GM19193 (cell line): ENCODE data around the gene NOLC1.

ENCODE experiments used
- POLR2A ChIP-seq: IDR thresholded peaks from 4 replicates; pipeline ENCODE4 v1.6.1; 2011; ENCODE audit not compliant: insufficient read depth, insufficient read length; ENCODE audit errors: extremely low read depth

Gene NOLC1

DNA sequence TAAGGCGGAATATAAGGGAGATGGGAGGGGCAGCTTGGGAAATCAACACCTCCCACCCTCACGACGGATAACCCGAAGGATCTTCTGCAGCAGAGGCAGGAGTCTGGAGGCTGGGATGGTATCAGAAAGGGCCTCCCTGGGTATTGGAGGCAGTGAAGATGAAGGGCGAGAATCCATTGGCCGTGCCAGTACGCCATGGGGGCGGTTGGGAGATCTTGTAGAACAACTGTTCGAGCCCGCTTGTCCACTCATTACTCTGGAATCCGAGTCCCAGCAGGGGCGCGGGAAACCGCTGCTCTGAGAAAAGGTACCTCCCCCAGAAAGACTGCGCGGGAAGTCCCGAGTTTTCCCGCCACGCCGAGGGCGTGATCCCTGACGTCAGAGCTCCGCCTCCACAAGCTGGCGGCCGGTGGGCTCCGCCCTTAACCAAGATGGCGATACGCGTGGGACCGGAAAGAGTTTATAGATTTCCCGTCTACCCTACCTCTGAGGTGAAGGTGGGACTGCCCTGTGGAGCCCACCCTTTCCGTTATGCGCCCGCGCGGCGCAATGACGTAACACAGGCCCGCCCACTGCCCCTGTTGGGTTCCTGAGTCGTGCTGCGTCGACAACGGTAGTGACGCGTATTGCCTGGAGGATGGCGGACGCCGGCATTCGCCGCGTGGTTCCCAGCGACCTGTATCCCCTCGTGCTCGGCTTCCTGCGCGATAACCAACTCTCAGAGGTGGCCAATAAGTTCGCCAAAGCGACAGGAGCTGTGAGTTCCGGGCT, at the start of gene NOLC1:
NOLC1 (plus strand) TSS at position 616 of the 771 bp plus-strand sequence; CDS start at position 638, 22 bp downstream.
- TF ChIP-seq POLR2A, result peak; percentile 92

DNA sequence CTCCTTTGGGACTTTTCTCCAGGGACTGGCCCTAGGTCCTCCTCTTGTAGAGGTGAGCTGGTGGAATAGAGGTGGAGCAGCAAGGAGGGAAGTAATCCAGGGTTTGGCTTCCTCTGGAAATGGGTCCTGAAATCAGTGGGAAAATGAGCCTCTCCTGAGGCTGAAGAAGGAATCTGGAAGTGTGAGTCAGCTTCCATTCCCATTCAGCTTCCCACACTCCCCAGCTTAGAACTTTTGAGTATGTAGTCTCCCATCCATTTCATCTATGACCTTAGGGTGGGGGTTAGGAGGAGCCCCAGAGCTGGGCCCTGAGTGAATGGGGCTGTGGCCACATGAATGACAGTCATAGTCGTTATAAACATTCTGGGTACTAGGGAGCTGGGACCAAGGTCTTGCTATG, 49.8 kb upstream of the NOLC1 start:
- TF ChIP-seq POLR2A, result no peak

DNA sequence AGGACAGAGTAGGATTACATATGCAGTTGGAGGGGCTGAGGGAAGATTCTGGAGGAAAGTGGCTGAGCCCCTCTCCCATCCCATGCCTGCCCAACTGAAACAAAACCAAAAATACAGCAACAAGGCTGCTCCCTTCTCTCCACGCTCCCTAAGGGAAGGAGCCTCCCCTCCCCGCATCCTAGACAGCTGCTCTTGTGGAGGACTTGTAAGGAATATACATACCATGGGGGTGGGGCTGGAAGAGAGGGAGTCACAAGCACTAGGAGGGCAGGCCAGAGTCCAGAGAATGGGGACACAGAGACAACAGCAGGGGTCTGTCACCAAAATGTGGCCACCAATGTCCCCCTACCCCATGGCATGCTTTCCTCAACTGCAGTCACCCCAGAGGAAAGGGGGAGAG, 45.2 kb upstream of the NOLC1 start:
- TF ChIP-seq POLR2A, result no peak

DNA sequence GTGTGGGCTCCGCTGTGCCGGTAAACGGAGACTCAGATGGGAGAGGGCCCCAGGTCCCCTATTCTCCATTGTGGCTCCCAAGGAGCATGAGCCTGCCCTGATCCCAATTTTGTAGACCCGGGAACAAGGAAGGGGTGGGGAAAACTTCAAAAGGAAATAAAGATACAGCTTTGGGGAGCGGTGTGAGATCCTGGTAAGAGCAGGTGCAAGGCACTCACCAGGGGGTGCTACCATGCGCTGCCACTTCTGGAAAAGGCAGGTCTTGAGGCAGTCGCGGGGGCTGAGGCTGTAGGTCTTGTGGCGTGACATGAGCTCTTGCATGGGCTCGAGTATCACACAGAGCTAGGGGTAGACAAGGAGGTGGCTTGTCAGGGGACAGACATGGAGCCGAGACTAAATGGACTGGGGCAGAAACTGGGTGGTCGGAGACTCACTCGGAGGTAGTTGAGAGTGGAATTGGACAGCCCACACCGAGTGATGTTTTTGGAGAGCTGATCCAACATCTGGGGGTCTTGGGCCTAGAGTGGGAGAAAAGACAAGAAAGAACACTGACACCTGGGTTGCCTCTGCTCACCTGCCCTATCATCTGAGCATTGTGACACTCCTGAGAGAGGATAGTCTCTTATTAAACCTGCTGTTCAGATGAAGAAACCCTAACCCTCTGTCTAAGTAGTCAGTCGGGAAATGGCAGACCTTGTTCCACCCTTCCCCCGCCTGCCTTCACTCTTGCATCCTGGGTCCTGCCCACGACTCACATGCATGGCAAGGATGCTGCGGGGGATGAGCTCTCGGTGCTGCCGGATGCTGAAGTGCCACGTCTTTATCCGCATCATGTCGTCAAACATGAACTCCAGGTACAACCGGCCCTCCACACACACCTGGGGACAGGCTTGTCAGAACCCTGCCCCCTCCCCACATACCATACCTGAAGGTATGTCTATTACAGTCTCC, 42.7 kb upstream of the NOLC1 start:
- no peak for TF ChIP-seq POLR2A

DNA sequence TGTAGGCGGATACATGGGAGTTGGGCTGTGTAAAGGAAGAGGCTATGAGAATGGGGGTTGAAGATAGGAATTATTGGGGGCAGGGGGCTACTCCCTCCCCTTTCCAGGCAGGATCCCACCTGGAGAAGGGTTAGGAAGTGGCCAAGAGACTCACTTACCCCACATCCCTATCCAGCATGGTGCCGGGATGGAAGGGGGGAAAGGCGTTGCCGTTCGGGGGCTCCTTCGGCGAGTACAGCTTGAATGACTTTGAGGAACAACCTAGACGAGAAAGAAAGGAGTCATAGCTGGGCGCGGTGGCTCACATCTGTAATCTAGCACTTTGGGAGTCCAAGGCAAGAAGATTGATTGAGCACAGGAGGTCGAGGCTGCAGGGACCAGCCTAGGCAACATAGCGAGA, 40.9 kb upstream of the NOLC1 start:
- TF ChIP-seq POLR2A, result no peak

DNA sequence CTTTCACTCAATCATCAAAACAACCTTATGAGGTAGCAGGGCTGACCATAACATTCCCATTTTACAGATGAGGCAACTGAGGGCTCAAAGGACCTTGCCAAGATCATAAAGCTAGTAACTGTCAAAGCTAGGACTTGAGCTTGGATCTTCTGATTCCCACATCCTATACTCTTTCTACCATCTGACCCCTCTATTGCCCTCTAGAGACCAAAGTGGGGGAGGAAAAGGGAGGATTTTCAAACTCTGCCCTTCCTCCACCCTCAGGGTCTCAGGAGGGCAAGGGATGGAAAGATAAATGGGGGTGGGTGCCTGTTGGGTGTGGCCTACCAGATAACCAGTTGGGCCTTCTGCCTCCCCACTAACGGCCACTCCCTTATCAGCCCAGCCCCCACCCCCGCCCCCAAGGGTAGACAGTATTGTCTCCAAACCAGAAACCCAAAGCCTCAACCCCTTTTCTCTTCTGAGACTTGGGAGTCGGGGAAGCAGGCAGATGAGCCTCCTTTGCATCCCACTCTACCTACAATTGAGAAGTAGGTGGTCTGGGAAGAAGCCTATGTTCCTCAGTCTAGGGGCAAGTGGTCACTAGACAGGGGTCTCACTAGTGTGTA, 39.9 kb upstream of the NOLC1 start:
- no peak for TF ChIP-seq POLR2A

DNA sequence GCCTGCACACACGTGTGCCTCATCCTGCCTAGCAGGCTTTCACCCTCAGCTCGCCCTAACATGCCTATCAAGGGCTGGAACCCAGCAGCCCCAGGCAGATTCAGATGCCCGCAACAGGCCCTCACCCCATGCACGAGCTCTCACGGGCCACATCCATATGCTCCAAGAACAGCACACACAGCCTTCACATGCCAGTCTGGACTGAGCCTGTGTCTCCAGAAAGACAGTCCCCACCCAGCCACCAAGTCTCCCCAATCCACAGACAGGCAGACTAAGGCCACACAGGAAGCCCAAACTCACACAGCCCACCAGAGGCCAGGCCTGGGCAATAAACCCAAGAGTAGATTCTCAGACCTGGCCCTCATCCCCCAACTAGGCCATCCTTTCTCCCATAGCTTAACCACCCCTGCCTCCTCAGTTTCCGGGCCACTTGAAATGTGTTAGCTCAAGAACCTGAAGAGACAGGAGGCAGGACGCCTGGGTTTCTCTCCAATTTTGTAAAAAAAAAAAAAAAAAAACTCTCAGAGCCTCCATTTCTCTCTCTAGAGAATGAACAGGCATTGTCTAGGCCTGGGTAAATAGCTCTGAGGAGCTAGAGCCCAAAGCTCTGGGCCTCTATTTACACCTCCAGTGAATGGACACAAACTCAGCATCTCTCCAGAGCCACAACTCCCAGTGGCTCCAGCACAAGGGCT, 38.8 kb upstream of the NOLC1 start:
- TF ChIP-seq POLR2A, result no peak

DNA sequence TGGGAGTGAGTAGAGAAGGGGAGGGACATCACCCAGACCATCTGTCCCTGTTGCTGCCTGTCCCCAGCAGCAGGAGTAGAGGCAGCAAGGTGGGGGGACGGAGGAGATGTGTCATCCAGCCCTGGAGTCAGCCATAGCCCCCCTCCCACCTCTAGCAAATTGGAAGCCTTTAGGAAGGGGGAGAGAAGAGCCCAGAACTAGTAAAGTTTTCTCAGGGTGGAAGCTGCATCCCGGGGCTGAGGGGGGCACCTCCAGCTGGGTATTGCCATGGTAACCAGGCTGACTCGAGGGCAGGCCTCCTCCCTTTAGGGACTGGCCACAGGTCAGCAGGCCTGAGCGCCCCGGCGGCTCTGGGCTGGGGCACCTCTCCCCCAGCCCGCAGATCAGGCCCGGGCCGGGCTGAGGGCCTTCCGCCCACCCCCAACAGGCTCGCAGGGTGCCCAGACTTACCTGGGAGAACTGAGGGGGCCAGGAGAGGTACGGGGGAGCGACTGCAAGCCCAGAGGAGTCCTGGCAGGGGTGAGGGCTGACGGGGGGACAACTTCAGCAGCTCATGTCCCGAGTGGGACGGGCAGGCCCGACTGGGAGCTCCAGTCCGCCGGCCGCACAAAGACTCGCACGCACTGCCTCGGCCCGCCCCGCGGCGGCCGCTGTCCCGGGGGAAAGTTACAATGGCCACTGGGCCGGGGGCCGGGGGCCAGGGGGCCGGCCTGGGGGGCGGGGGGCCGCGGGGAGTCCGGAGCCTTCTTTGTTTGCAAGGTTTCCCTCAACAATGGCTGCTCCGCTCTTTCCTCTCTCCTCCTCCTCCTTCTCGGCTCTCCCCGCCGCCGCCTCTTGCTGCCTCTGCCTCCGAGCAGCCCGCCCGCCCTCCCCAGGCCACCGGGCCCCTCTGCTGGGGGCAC, 38.0 kb upstream of the NOLC1 start:
- no peak for TF ChIP-seq POLR2A

DNA sequence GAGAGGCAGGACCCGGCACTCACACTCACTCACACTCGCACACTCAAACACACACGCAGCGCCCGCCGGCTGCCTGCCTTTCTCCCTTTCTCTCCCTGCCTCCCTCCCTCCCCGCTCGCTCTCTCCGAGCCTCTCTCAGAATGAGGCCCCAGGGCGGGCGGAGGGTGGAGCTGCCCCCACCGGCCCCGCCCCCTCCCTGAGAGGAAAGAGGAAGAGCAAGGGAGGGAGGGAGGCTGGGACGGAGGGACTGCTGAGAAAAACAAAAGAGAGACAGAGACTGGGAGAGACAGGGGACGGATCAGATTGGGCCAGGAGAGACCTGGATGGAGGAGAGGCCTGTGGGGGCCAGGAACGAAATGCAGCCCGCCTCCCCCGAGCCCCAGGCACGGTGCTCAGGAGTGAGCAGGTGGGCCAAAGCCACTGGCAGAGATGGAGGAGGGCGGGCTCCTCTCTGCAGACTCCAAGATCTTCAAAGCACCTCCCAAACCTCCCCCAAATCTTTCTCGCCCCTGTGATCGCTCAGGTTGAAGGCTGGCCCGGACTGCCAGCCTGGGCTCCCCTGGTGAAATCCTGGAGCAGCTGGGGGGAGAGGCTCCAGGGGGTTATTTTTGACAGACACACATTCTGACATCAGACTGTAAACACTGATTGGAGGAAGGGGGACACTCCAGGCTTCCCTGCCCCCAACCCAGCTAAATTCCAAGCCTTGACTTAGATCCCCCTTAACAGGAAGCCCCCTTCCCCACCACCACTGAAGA, 37.1 kb upstream of the NOLC1 start:
- peak; percentile 78 for TF ChIP-seq POLR2A

DNA sequence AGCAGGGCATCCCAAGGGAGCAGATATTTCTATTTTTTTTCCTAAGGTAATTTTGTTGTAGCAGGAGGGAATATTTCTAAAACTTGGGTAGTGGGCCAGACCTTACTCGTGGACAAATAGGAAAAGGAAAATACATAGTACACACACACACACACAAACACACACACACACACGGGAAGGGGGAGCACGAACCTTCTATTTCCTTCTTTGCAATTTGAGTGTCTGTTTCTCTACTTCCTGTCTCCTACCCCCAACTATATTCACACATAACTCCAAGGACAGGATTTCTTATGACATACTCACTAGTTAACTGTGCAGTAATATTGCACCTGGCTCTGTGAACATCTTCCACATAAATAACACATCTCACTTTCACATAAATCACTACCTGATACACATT, 36.4 kb upstream of the NOLC1 start:
- TF ChIP-seq POLR2A, result no peak

DNA sequence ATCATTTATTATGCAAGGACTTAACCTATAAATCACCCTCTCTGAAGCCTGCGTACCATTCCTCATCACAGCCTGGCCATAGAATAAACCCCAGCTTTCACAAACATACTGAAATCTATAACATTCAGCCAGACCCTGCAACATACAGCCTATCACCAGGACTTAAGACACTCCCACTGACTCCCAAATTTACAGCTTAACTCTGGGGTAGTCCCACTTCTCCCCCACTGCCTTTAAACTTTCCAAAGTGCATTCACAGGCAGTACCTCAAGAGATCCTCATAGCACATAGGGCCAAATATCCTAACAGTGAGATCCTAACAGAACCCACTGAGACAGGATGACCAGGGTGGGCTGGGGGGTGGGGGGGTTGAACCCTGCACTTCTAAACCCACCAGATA, 35.5 kb upstream of the NOLC1 start:
- no peak for TF ChIP-seq POLR2A

DNA sequence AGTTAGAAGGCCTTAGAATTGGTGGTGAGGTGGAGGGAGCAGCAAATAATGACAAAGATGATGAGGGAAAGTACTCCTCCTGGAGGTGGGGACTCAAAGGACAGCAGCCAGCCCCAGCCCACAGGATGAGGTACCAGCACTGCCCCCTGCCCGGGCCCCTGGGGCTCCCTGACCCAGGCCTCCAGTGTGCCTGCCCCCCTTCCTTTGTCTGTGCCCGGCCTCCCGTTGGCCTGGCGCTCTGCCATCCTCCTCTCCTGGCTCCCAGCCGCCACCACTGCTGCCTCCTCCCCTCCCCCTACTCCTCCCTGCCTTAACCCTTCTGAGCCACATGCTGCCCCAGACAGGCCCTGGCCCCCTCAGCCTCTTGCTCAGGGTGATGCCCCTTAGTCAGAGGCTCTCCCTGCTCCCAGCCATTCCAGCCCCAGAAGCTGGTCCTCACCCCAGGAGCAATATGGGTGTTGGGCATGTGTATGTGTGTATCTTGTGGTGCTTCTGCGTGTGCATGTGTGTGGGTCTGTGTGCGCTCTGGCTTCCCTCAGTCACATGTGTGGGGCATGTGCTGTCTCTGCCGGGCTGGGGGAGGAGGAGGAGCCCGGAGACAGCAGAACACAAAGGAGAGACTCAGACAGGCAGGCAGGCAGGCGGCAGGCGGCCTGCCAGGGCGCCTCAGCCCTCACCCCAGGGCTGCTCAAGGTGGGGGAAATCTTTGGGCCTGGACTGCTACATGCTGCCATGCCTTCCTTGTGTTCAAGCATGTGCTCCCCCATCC, 34.6 kb upstream of the NOLC1 start:
- peak; percentile 53 for TF ChIP-seq POLR2A
